ENCODE data around the gene RBAK. TPM values are rescaled to one million over a fixed set of nuclear protein-coding genes. Genes with fewer than 3 reads are reported as not detected.

The RBAK gene
- total RNA-seq, 1 experiment from 2014 or later, result 14.5 TPM

DNA sequence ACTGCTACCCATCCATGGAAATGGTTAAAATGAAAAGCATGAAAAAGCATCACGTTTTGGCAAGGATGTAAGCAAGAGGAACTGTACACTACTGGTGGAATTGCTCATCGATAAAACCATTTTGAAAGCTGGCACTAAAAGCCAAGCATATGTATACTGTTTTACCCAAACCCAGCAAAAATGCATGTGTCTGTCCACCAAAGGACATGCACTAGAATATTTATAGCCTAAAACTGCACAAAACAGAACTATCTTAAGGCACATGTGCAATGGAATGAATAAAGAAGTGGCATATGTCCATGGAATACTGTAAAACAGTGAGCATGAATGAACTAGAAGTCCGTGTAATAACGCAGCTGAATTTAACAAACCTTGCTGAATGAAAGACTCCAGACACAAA lies 22.9 kb downstream of the RBAK start:
- ChIA-PET CTCF (no interaction called here), POLR2A (no interaction called here)
- H3K27ac Mint-ChIP-seq, result no peak overlapping the region
- no peak for TF ChIP-seq GABPB1 (CRISPR knock-in tag; IDR thresholded peaks at IDR 0.05)
- TF ChIP-seq NFYB (CRISPR knock-in tag; conservative IDR thresholded peaks at IDR 0.05; ENCODE audit: low read depth), result no peak
- TF ChIP-seq, protein P1, sequence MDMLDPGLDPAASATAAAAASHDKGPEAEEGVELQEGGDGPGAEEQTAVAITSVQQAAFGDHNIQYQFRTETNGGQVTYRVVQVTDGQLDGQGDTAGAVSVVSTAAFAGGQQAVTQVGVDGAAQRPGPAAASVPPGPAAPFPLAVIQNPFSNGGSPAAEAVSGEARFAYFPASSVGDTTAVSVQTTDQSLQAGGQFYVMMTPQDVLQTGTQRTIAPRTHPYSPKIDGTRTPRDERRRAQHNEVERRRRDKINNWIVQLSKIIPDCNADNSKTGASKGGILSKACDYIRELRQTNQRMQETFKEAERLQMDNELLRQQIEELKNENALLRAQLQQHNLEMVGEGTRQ (CRISPR knock-in tag; IDR thresholded peaks at IDR 0.05), result no peak
- TF ChIP-seq RORB (CRISPR knock-in tag; IDR thresholded peaks at IDR 0.05), result no peak
- TF ChIP-seq, protein P2, sequence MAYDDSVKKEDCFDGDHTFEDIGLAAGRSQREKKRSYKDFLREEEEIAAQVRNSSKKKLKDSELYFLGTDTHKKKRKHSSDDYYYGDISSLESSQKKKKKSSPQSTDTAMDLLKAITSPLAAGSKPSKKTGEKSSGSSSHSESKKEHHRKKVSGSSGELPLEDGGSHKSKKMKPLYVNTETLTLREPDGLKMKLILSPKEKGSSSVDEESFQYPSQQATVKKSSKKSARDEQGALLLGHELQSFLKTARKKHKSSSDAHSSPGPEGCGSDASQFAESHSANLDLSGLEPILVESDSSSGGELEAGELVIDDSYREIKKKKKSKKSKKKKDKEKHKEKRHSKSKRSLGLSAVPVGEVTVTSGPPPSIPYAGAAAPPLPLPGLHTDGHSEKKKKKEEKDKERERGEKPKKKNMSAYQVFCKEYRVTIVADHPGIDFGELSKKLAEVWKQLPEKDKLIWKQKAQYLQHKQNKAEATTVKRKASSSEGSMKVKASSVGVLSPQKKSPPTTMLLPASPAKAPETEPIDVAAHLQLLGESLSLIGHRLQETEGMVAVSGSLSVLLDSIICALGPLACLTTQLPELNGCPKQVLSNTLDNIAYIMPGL (CRISPR knock-in tag; IDR thresholded peaks at IDR 0.05), result no peak
- no peak for TF ChIP-seq ZNF232 (CRISPR knock-in tag; IDR thresholded peaks at IDR 0.05)
- TF ChIP-seq TCF7 (CRISPR knock-in tag; IDR thresholded peaks at IDR 0.05; ENCODE audit: low read depth), result no peak
- no peak for TF ChIP-seq FOXJ3 (CRISPR knock-in tag; IDR thresholded peaks at IDR 0.05; ENCODE audit: borderline replicate concordance)
- TF ChIP-seq ZNF423 (CRISPR knock-in tag; IDR thresholded peaks at IDR 0.05), result no peak
- no peak for TF ChIP-seq NR2C2 (CRISPR knock-in tag; IDR thresholded peaks at IDR 0.05)
- TF ChIP-seq, protein P3, sequence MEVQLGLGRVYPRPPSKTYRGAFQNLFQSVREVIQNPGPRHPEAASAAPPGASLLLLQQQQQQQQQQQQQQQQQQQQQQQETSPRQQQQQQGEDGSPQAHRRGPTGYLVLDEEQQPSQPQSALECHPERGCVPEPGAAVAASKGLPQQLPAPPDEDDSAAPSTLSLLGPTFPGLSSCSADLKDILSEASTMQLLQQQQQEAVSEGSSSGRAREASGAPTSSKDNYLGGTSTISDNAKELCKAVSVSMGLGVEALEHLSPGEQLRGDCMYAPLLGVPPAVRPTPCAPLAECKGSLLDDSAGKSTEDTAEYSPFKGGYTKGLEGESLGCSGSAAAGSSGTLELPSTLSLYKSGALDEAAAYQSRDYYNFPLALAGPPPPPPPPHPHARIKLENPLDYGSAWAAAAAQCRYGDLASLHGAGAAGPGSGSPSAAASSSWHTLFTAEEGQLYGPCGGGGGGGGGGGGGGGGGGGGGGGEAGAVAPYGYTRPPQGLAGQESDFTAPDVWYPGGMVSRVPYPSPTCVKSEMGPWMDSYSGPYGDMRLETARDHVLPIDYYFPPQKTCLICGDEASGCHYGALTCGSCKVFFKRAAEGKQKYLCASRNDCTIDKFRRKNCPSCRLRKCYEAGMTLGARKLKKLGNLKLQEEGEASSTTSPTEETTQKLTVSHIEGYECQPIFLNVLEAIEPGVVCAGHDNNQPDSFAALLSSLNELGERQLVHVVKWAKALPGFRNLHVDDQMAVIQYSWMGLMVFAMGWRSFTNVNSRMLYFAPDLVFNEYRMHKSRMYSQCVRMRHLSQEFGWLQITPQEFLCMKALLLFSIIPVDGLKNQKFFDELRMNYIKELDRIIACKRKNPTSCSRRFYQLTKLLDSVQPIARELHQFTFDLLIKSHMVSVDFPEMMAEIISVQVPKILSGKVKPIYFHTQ (CRISPR knock-in tag; IDR thresholded peaks at IDR 0.05), result no peak
- no peak for TF ChIP-seq CBFB (CRISPR knock-in tag; IDR thresholded peaks at IDR 0.05; ENCODE audit: low read depth)
- TF ChIP-seq, protein P4, sequence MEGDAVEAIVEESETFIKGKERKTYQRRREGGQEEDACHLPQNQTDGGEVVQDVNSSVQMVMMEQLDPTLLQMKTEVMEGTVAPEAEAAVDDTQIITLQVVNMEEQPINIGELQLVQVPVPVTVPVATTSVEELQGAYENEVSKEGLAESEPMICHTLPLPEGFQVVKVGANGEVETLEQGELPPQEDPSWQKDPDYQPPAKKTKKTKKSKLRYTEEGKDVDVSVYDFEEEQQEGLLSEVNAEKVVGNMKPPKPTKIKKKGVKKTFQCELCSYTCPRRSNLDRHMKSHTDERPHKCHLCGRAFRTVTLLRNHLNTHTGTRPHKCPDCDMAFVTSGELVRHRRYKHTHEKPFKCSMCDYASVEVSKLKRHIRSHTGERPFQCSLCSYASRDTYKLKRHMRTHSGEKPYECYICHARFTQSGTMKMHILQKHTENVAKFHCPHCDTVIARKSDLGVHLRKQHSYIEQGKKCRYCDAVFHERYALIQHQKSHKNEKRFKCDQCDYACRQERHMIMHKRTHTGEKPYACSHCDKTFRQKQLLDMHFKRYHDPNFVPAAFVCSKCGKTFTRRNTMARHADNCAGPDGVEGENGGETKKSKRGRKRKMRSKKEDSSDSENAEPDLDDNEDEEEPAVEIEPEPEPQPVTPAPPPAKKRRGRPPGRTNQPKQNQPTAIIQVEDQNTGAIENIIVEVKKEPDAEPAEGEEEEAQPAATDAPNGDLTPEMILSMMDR (IDR thresholded peaks at IDR 0.05), result no peak
- TF ChIP-seq, protein P5, sequence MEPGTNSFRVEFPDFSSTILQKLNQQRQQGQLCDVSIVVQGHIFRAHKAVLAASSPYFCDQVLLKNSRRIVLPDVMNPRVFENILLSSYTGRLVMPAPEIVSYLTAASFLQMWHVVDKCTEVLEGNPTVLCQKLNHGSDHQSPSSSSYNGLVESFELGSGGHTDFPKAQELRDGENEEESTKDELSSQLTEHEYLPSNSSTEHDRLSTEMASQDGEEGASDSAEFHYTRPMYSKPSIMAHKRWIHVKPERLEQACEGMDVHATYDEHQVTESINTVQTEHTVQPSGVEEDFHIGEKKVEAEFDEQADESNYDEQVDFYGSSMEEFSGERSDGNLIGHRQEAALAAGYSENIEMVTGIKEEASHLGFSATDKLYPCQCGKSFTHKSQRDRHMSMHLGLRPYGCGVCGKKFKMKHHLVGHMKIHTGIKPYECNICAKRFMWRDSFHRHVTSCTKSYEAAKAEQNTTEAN (CRISPR knock-in tag; IDR thresholded peaks at IDR 0.05), result no peak
- TF ChIP-seq, protein P6, sequence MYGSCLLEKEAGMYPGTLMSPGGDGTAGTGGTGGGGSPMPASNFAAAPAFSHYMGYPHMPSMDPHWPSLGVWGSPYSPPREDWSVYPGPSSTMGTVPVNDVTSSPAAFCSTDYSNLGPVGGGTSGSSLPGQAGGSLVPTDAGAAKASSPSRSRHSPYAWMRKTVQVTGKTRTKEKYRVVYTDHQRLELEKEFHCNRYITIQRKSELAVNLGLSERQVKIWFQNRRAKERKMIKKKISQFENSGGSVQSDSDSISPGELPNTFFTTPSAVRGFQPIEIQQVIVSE (CRISPR knock-in tag; IDR thresholded peaks at IDR 0.05; ENCODE audit: borderline replicate concordance), result no peak
- TF ChIP-seq, protein P7, sequence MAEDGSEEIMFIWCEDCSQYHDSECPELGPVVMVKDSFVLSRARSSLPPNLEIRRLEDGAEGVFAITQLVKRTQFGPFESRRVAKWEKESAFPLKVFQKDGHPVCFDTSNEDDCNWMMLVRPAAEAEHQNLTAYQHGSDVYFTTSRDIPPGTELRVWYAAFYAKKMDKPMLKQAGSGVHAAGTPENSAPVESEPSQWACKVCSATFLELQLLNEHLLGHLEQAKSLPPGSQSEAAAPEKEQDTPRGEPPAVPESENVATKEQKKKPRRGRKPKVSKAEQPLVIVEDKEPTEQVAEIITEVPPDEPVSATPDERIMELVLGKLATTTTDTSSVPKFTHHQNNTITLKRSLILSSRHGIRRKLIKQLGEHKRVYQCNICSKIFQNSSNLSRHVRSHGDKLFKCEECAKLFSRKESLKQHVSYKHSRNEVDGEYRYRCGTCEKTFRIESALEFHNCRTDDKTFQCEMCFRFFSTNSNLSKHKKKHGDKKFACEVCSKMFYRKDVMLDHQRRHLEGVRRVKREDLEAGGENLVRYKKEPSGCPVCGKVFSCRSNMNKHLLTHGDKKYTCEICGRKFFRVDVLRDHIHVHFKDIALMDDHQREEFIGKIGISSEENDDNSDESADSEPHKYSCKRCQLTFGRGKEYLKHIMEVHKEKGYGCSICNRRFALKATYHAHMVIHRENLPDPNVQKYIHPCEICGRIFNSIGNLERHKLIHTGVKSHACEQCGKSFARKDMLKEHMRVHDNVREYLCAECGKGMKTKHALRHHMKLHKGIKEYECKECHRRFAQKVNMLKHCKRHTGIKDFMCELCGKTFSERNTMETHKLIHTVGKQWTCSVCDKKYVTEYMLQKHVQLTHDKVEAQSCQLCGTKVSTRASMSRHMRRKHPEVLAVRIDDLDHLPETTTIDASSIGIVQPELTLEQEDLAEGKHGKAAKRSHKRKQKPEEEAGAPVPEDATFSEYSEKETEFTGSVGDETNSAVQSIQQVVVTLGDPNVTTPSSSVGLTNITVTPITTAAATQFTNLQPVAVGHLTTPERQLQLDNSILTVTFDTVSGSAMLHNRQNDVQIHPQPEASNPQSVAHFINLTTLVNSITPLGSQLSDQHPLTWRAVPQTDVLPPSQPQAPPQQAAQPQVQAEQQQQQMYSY (CRISPR knock-in tag; IDR thresholded peaks at IDR 0.05), result no peak
- no peak overlapping the region for H3K4me3 Mint-ChIP-seq
- H3K27me3 Mint-ChIP-seq (ENCODE audit: low read depth), result peaks cover 34% of the 10 kb centered on the region
- H3K4me1 Mint-ChIP-seq, result no peaks in the 10 kb centered on the region
- ATAC-seq, result no peak
- H3K9me3 Mint-ChIP-seq, result peaks cover 78% of the 10 kb centered on the region
- no peak for DNase-seq (ENCODE audit: low spot score)
- peaks cover 81% of the 10 kb centered on the region for H3K36me3 Mint-ChIP-seq
